WI38 (cell line): Measurements from ENCODE around the gene FSTL4.
"Not testable (repeated sequence)": the region's sequence is repeated elsewhere in the genome, so short reads cannot be mapped to it uniquely, and the experiment has no call there.

Source experiments
- H3K4me3 ChIP-seq: 2 replicates; pipeline ENCODE4 v1.5.1; 2011; ENCODE audit warnings: low read depth, mild to moderate bottlenecking, control low read depth, low read length
- CTCF ChIP-seq: IDR thresholded peaks from 2 replicates; pipeline ENCODE4 v1.5.1; 2012; ENCODE audit warnings: low read depth, mild to moderate bottlenecking, control low read depth, low read length

The FSTL4 gene

GRCh38 chr5:133556551-133556950, 55.8 kb downstream of the FSTL4 start:
- no peak for TF ChIP-seq CTCF
- no peak overlapping the region for H3K4me3 ChIP-seq

- no peak for TF ChIP-seq CTCF
- H3K4me3 ChIP-seq, result no peak overlapping the region
Measured at GRCh38 chr5:133554279-133554678, 58.1 kb downstream of the FSTL4 start.

GRCh38 chr5:133552925-133553525, 59.3 kb downstream of the FSTL4 start:
- peak; percentile 63 for TF ChIP-seq CTCF
- no peak overlapping the region for H3K4me3 ChIP-seq

- H3K4me3 ChIP-seq, result no peak overlapping the region
- no peak for TF ChIP-seq CTCF
Measured at GRCh38 chr5:133546500-133546899, 65.8 kb downstream of the FSTL4 start.

GRCh38 chr5:133544346-133544745, 68.0 kb downstream of the FSTL4 start:
- TF ChIP-seq CTCF, result no peak
- H3K4me3 ChIP-seq, result no peak overlapping the region

GRCh38 chr5:133539818-133540217, 72.5 kb downstream of the FSTL4 start:
- H3K4me3 ChIP-seq, result no peak overlapping the region
- TF ChIP-seq CTCF, result no peak

- no peak overlapping the region for H3K4me3 ChIP-seq
- TF ChIP-seq CTCF, result no peak
Measured at GRCh38 chr5:133538718-133539117, 73.6 kb downstream of the FSTL4 start.

GRCh38 chr5:133535241-133535929, 77.0 kb downstream of the FSTL4 start:
- H3K4me3 ChIP-seq, result not testable (repeated sequence)
